GM18517 (cell line): ENCODE results near the gene NHSL1.

Experiments used
- ATAC-seq: cut with Tn5 transposase; IDR thresholded peaks from one replicate; pipeline ENCODE4 v1.9.1; 2021; ENCODE audit warnings: mild to moderate bottlenecking, moderate library complexity; ENCODE audit not compliant: unreplicated experiment

The NHSL1 gene

GRCh38 chr6:138377042-138377441, 122.3 kb downstream of the NHSL1 start:
- ATAC-seq: no peak

DNA sequence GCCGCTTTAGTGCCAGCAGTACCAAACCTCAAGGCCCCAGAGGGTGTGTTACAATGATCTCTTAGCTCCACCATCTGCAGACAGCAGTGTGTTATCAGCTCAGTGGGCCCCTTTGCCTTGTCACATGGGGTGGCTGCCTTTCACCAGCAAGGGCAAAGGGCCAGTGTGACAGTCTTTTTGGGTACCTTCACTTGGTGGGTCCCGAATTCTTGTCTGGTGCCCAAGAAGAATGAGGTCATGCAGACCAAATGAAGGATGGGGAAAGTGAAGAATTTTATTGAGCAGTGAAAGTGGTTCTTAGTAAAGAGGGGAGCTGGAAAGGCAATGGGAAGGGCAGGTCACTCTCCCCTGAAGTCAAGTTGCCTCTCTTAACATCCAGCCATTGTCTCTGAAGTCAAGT, 124.5 kb downstream of the NHSL1 start:
- ATAC-seq: no peak

GRCh38 chr6:138374230-138374629, 125.1 kb downstream of the NHSL1 start:
- ATAC-seq: no peak

- no peak for ATAC-seq
Measured at GRCh38 chr6:138372711-138373463, 126.4 kb downstream of the NHSL1 start.
